Measurements from ENCODE around the gene FAU. TPM values are rescaled to one million over a fixed set of nuclear protein-coding genes. Genes with fewer than 3 reads are reported as not detected.

The FAU gene
- total RNA-seq, 2 experiments from 2014 or later = 899 to 972 TPM

Small RNA genes within 50 kb of the gene (microRNA-seq; reads per million reads assigned to microRNA genes)
- gene MIR6751 = not detected

Other genes starting within 250 kb of the FAU start
- gene EHD1, start 243.5 kb downstream of the FAU start, total RNA-seq = 100 to 1,000 TPM; 149 to 155 TPM
- 10 to 100 TPM; 27.3 to 27.9 TPM for gene ATG2A, start 204.9 kb downstream of the FAU start, total RNA-seq
- gene PPP2R5B, start 197.4 kb downstream of the FAU start, total RNA-seq = 10 to 100 TPM; 11.7 to 12.3 TPM
- gene GPHA2, start 186.2 kb downstream of the FAU start, total RNA-seq = not detected
- not detected for gene MAJIN, start 150.0 kb downstream of the FAU start, total RNA-seq
- gene BATF2, start 125.2 kb downstream of the FAU start, total RNA-seq = under 1 TPM; 0.33 to 0.67 TPM
- gene ARL2, start 108.0 kb downstream of the FAU start, total RNA-seq = 10 to 100 TPM; 74.1 to 86.9 TPM
- gene SNX15, start 94.7 kb downstream of the FAU start, total RNA-seq = 10 to 100 TPM; 18.9 to 29.2 TPM
- gene SAC3D1, start 80.9 kb downstream of the FAU start, total RNA-seq = 10 to 100 TPM; 24.3 to 27.2 TPM
- gene NAALADL1, start 63.6 kb downstream of the FAU start, total RNA-seq = 10 to 100 TPM; 14.8 to 15.3 TPM
- 100 to 1,000 TPM; 128 to 147 TPM for gene CDCA5, start 38.1 kb downstream of the FAU start, total RNA-seq
- gene ZFPL1, start 37.9 kb downstream of the FAU start, total RNA-seq = 10 to 100 TPM; 28.3 to 32.4 TPM
- 100 to 1,000 TPM; 104 to 116 TPM for gene VPS51, start 25.9 kb downstream of the FAU start, total RNA-seq
- gene TM7SF2, start 10.3 kb downstream of the FAU start, total RNA-seq = 10 to 100 TPM; 21.0 to 26.2 TPM
- gene ZNHIT2, start 4.4 kb downstream of the FAU start, total RNA-seq = 10 to 100 TPM; 10.5 to 13.5 TPM
- gene MRPL49, start 187 bp upstream of the FAU start, total RNA-seq = 10 to 100 TPM; 42.0 to 61.7 TPM
- gene SYVN1, start 12.4 kb upstream of the FAU start, total RNA-seq = 10 to 100 TPM; 34.4 to 35.1 TPM
- gene SPDYC, start 48.1 kb upstream of the FAU start, total RNA-seq = not detected
- gene CAPN1, start 59.8 kb upstream of the FAU start, total RNA-seq = 100 to 1,000 TPM; 137 to 174 TPM
- gene POLA2, start 139.8 kb upstream of the FAU start, total RNA-seq = 10 to 100 TPM; 79.8 to 89.5 TPM
- gene CDC42EP2, start 192.7 kb upstream of the FAU start, total RNA-seq = 1 to 10 TPM in 1 of 2 experiments, not detected in 1; 1.4 TPM
- gene DPF2, start 211.7 kb upstream of the FAU start, total RNA-seq = 10 to 100 TPM; 81.4 to 87.2 TPM
- 1 to 10 TPM; 1.1 TPM for gene TIGD3, start 232.6 kb upstream of the FAU start, total RNA-seq